Measurements from ENCODE around the gene KIF3A. TPM values are rescaled to one million over a fixed set of nuclear protein-coding genes. Genes with fewer than 3 reads are reported as not detected.

KIF3A gene
- total and polyA plus RNA-seq, 2 of the 8 experiments (the other 6 are each of a cell fraction or from before 2014, with no cell fraction given), result 3.1 to 13.1 TPM

GRCh38 chr5:132758451-132758850 is 21.1 kb upstream of the KIF3A start (continued):
- TF ChIP-seq RNF2 (IDR thresholded peaks at IDR 0.05; ENCODE audit: borderline replicate concordance, low read depth, low read length, missing control alignments, poor library complexity, severe bottlenecking) (no peak), NANOG (IDR thresholded peaks at IDR 0.05; ENCODE audit: insufficient read depth, low read depth, low read length, poor library complexity, severe bottlenecking) (no peak), GABPA (IDR thresholded peaks at IDR 0.05; ENCODE audit: borderline replicate concordance, insufficient read depth, low read length) (no peak), JUND (IDR thresholded peaks at IDR 0.05; ENCODE audit: low read length) (no peak)
